SK-N-SH (cell line): ENCODE measurements around the gene GPR15LG. TPM values are rescaled to one million over a fixed set of nuclear protein-coding genes. Genes with fewer than 3 reads are reported as not detected.

Experiments
- CTCF ChIA-PET: fragments of 300-600, 350-600 bp; formaldehyde crosslinking; extraction: SDS; loops from one replicate; lab custom pipeline; 2021; lab: Yijun Ruan, JAX
- POLR2A ChIA-PET: fragments of 350-600 bp; sonication (Branson Sonifier 250); formaldehyde crosslinking; extraction: SDS; loops from one replicate; lab custom pipeline; 2020; ENCODE audit warnings: antibody characterized with exemption, inconsistent platforms; lab: Yijun Ruan, JAX
- DNase-seq: peaks from one replicate; pipeline ENCODE4 v3.0.0; 2012
- H2AFZ ChIP-seq: fragments of 200-600 bp; sonication (generic); 2 replicates; pipeline ENCODE4 v1.8.1; 2016; ENCODE audit warnings: antibody characterized with exemption, mild to moderate bottlenecking, low read depth
- H3F3A ChIP-seq: fragments of 200-600 bp; sonication (generic); replicated peaks from 2 replicates; pipeline ENCODE3; 2016; ENCODE audit warnings: antibody characterized with exemption, mild to moderate bottlenecking; ENCODE audit not compliant: insufficient read depth
- H3K27ac ChIP-seq, 2 experiments: fragments of 200-500 bp in 1 of 2; fragments of 200-600 bp in 1 of 2; sonication (Bioruptor generic) in 1 of 2; sonication (generic), shearing (Covaris generic) in 1 of 2; 2 replicates each; pipeline versions ENCODE4 v1.5.1 to v1.6.1; 2014 to 2016; ENCODE audit warnings: low read depth in 2 of 2, inconsistent platforms in 1 of 2, low read length in 1 of 2, mild to moderate bottlenecking in 1 of 2, mixed read lengths in 1 of 2
- H3K27me3 ChIP-seq: fragments of 200-600 bp; sonication (generic), shearing (Covaris generic); 2 replicates; pipeline ENCODE4 v1.6.1; 2016; ENCODE audit warnings: mixed run types; ENCODE audit not compliant: insufficient read depth
- H3K36me3 ChIP-seq, 2 experiments: fragments of 200-500 bp in 1 of 2; fragments of 200-600 bp in 1 of 2; sonication (Bioruptor generic) in 1 of 2; sonication (generic) in 1 of 2; replicated peaks in 1 of 2; 2 replicates each; pipeline versions ENCODE3 to v1.5.1; 2014 to 2016; ENCODE audit warnings: low read length in 1 of 2, mild to moderate bottlenecking in 1 of 2; ENCODE audit not compliant: insufficient read depth in 2 of 2, control insufficient read depth in 1 of 2
- H3K4me1 ChIP-seq, 2 experiments: fragments of 200-500 bp in 1 of 2; fragments of 200-600 bp in 1 of 2; sonication (Bioruptor generic) in 1 of 2; sonication (generic), shearing (Covaris generic) in 1 of 2; 2 replicates each; pipeline versions ENCODE4 v1.5.1 to v1.6.1; 2014 to 2016; ENCODE audit warnings: low read depth in 1 of 2, low read length in 1 of 2, mixed run types in 1 of 2; ENCODE audit not compliant: insufficient read depth in 2 of 2, control insufficient read depth in 1 of 2
- H3K4me2 ChIP-seq: fragments of 200-600 bp; sonication (generic), shearing (Covaris generic); 2 replicates; pipeline ENCODE4 v1.6.1; 2017; ENCODE audit warnings: mixed run types
- H3K4me3 ChIP-seq, 2 experiments: fragments of 200-500 bp in 1 of 2; fragments of 200-600 bp in 1 of 2; sonication (Bioruptor generic) in 1 of 2; sonication (generic), shearing (Covaris generic) in 1 of 2; 2 replicates each; pipeline versions ENCODE4 v1.5.1 to v1.8.1; 2014 to 2016; ENCODE audit warnings: low read depth in 2 of 2, inconsistent platforms in 1 of 2, low read length in 1 of 2, mild to moderate bottlenecking in 1 of 2, mixed read lengths in 1 of 2, moderate library complexity in 1 of 2
- H3K79me2 ChIP-seq: fragments of 200-600 bp; sonication (generic); 2 replicates; pipeline ENCODE4 v1.8.1; 2017; ENCODE audit warnings: mild to moderate bottlenecking; ENCODE audit not compliant: insufficient read depth
- H3K9ac ChIP-seq: fragments of 200-600 bp; sonication (generic); 2 replicates; pipeline ENCODE4 v1.6.1; 2017; ENCODE audit warnings: mixed run types
- H3K9me2 ChIP-seq: fragments of 200-600 bp; sonication (generic); 2 replicates; pipeline ENCODE4 v1.6.1; 2017; ENCODE audit warnings: mixed run types
- H3K9me3 ChIP-seq: fragments of 200-600 bp; sonication (generic); 2 replicates; pipeline ENCODE4 v1.6.1; 2017; ENCODE audit warnings: mixed run types, mild to moderate bottlenecking, moderate library complexity
- H4K20me1 ChIP-seq: fragments of 200-600 bp; sonication (generic); 2 replicates; pipeline ENCODE4 v1.6.1; 2017; ENCODE audit warnings: mild to moderate bottlenecking, mixed run types; ENCODE audit not compliant: insufficient read depth
- CHD2 ChIP-seq: fragments of 150-350 bp; IDR thresholded peaks from 2 replicates; pipeline ENCODE4 v1.6.1; 2018; ENCODE audit warnings: low read length; ENCODE audit not compliant: partially characterized antibody
- ELF1 ChIP-seq: IDR thresholded peaks from 2 replicates; pipeline ENCODE4 v1.4.0; 2012
- EP300 ChIP-seq, 2 experiments: IDR thresholded peaks; 2 replicates each; pipeline versions ENCODE4 v1.4.0 to v1.6.1; 2012; ENCODE audit warnings: borderline replicate concordance in 1 of 2, low read depth in 1 of 2, low read length in 1 of 2
- FOSL2 ChIP-seq: IDR thresholded peaks from 2 replicates; pipeline ENCODE4 v1.4.0; 2012; ENCODE audit warnings: low read depth, mild to moderate bottlenecking, moderate library complexity, borderline replicate concordance
- FOXM1 ChIP-seq: IDR thresholded peaks from 2 replicates; pipeline ENCODE4 v1.4.0; 2012; ENCODE audit warnings: low read depth, mild to moderate bottlenecking
- GABPA ChIP-seq: IDR thresholded peaks from 2 replicates; pipeline ENCODE4 v1.4.0; 2012; ENCODE audit warnings: low read depth, mild to moderate bottlenecking
- GATA2 ChIP-seq: sonication (generic); formaldehyde crosslinking; IDR thresholded peaks from 2 replicates; pipeline ENCODE4 v1.5.0; 2020; ENCODE audit warnings: mild to moderate bottlenecking, missing genetic modification reagents
- JUND ChIP-seq: IDR thresholded peaks from 2 replicates; pipeline ENCODE4 v1.4.0; 2012
- MAX ChIP-seq: IDR thresholded peaks from 2 replicates; pipeline ENCODE4 v1.4.0; 2012; ENCODE audit warnings: low read depth
- MEF2A ChIP-seq: IDR thresholded peaks from 2 replicates; pipeline ENCODE4 v1.4.0; 2012; ENCODE audit warnings: low read depth, borderline replicate concordance
- MXI1 ChIP-seq: IDR thresholded peaks from 2 replicates; pipeline ENCODE4 v1.6.1; 2012; ENCODE audit warnings: mild to moderate bottlenecking, low read depth, low read length, improper control_type of control experiment
- NRF1 ChIP-seq: IDR thresholded peaks from 2 replicates; pipeline ENCODE4 v1.6.1; 2012; ENCODE audit warnings: low read depth, mild to moderate bottlenecking, low read length
- RAD21 ChIP-seq: IDR thresholded peaks from 2 replicates; pipeline ENCODE4 v1.6.1; 2012; ENCODE audit warnings: mild to moderate bottlenecking, low read length
- REST ChIP-seq: IDR thresholded peaks from 2 replicates; pipeline ENCODE4 v1.6.1; 2012; ENCODE audit warnings: mild to moderate bottlenecking, low read depth, low read length, moderate library complexity
- RFX5 ChIP-seq: IDR thresholded peaks from 2 replicates; pipeline ENCODE4 v1.6.1; 2012; ENCODE audit warnings: mild to moderate bottlenecking, improper control_type of control experiment, low read length
- RXRA ChIP-seq: IDR thresholded peaks from 2 replicates; pipeline ENCODE4 v1.4.0; 2012; ENCODE audit warnings: low read depth, mild to moderate bottlenecking, borderline replicate concordance
- SMC3 ChIP-seq: IDR thresholded peaks from 2 replicates; pipeline ENCODE4 v1.6.1; 2012; ENCODE audit warnings: low read depth, low read length, improper control_type of control experiment
- TAF1 ChIP-seq: IDR thresholded peaks from 2 replicates; pipeline ENCODE4 v1.6.1; 2012; ENCODE audit warnings: low read depth, mild to moderate bottlenecking, low read length, moderate library complexity, borderline replicate concordance
- TCF12 ChIP-seq: IDR thresholded peaks from 2 replicates; pipeline ENCODE4 v1.4.0; 2012
- TEAD4 ChIP-seq: IDR thresholded peaks from 2 replicates; pipeline ENCODE4 v1.4.0; 2012; ENCODE audit warnings: mild to moderate bottlenecking, borderline replicate concordance; ENCODE audit not compliant: insufficient read depth
- USF2 ChIP-seq: fragments of 150-350 bp; IDR thresholded peaks from 2 replicates; pipeline ENCODE4 v1.6.1; 2017; ENCODE audit warnings: antibody characterized with exemption, low read length, low read depth, borderline replicate concordance
- YY1 ChIP-seq: IDR thresholded peaks from 2 replicates; pipeline ENCODE4 v1.4.0; 2012; ENCODE audit warnings: low read depth, mild to moderate bottlenecking
- WGBS: methylation state at CpG from one replicate; pipeline ENCODE4 v1.1.6; 2017; ENCODE audit warnings: low lambda C conversion rate; 5-methylcytosine and 5-hydroxymethylcytosine counted together
- polyA plus RNA-seq, 3 experiments: library from polyadenylated mRNA; depleted of rRNA; stranded (reverse); fragments of >200 nt; gene quantifications; 2 replicates each; pipeline ENCODE4 v1.2.3, GENCODE V29; 2012
- TF ChIP-seq, protein P1 (sequence below): IDR thresholded peaks from 2 replicates; pipeline ENCODE4 v1.4.0; 2012; ENCODE audit warnings: low read depth, borderline replicate concordance
- TF ChIP-seq, protein P2 (sequence below): fragments of 200-600 bp; sonication (generic); IDR thresholded peaks from 2 replicates; pipeline ENCODE4 v1.6.1; 2017; ENCODE audit warnings: antibody characterized with exemption, mild to moderate bottlenecking, moderate library complexity
- TF ChIP-seq, protein P3 (sequence below): IDR thresholded peaks from 2 replicates; pipeline ENCODE4 v1.4.0; 2012; ENCODE audit warnings: low read depth, borderline replicate concordance

Gene GPR15LG
- polyA plus RNA-seq, 1 of the 3 experiments (the other 2 are of a cell fraction): not detected

DNA sequence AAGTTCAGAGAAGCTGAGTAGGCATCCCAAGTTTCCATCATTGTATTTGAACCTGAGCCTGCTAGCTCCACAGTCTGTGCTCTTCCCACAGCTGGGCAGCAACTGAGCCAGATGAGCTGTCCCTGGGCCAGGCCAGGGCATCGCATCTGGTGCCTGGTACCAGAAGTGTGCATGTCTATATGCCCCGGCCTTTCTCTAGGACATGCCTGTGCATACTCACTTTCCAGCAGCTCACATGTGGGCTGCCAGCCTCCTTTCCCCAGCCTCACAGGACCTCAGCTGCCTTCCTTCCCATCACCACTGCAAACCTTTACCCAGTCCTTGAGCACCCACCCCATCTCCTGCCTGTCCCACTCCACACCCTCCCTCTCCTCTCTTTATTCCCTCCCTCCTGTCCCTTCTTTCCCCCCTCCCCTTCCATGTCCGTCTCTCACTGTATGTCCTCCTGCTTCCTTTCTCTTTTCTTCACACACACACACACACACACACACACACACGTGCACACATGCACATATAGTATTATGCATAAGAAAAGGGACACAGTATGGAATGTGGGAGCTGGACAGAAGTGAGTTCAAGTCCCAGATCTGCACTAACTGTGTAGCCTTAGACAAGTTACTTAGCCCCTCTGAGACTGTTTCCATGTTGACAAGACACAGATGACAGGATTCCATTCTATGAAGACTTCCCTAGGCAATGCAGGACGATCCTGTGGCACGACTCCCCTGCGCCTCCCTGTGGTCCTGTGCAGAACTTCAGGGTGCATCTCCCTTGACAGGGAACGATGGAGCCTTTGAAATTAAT lies 31.6 kb downstream of the GPR15LG start:
- no peaks in the 10 kb centered on the region for H3K9me3 ChIP-seq
- H3K79me2 ChIP-seq: no peaks in the 10 kb centered on the region
- no peak overlapping the region for H3K4me2 ChIP-seq
- no peaks in the 10 kb centered on the region for H3K4me1 ChIP-seq
- ChIA-PET CTCF (interaction anchor here (0.7 to 5.6 kb wide), 21 partner anchors 9 to 332 kb away, joined by 3 to 72 read pairs (median 4); partner anchors contain the start of genes CDHR1 and GHITM), POLR2A (no interaction called here)
- no peaks in the 10 kb centered on the region for H4K20me1 ChIP-seq
- H3K9ac ChIP-seq: no peak overlapping the region
- TF ChIP-seq JUND (no peak), MAX (no peak), MEF2A (no peak), GABPA (no peak), CHD2 (peak; percentile 22), ELF1 (no peak), NRF1 (no peak), RFX5 (no peak), TEAD4 (no peak), SMC3 (peak; percentile 72), REST (no peak), USF2 (no peak), MXI1 (no peak), GATA2 (CRISPR knock-in tag) (no peak), TCF12 (no peak), RAD21 (peak; percentile 83), YY1 (no peak), FOSL2 (no peak), FOXM1 (no peak), EP300 (IDR thresholded peaks at IDR 0.05; ENCODE audit: borderline replicate concordance in 1 of 2, low read depth in 1 of 2, low read length in 1 of 2) (no peak), RXRA (no peak), TAF1 (no peak)
- TF ChIP-seq, protein P1, sequence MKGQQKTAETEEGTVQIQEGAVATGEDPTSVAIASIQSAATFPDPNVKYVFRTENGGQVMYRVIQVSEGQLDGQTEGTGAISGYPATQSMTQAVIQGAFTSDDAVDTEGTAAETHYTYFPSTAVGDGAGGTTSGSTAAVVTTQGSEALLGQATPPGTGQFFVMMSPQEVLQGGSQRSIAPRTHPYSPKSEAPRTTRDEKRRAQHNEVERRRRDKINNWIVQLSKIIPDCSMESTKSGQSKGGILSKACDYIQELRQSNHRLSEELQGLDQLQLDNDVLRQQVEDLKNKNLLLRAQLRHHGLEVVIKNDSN: no peak
- TF ChIP-seq, protein P2, sequence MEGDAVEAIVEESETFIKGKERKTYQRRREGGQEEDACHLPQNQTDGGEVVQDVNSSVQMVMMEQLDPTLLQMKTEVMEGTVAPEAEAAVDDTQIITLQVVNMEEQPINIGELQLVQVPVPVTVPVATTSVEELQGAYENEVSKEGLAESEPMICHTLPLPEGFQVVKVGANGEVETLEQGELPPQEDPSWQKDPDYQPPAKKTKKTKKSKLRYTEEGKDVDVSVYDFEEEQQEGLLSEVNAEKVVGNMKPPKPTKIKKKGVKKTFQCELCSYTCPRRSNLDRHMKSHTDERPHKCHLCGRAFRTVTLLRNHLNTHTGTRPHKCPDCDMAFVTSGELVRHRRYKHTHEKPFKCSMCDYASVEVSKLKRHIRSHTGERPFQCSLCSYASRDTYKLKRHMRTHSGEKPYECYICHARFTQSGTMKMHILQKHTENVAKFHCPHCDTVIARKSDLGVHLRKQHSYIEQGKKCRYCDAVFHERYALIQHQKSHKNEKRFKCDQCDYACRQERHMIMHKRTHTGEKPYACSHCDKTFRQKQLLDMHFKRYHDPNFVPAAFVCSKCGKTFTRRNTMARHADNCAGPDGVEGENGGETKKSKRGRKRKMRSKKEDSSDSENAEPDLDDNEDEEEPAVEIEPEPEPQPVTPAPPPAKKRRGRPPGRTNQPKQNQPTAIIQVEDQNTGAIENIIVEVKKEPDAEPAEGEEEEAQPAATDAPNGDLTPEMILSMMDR: peak; percentile 69
- TF ChIP-seq, protein P3, sequence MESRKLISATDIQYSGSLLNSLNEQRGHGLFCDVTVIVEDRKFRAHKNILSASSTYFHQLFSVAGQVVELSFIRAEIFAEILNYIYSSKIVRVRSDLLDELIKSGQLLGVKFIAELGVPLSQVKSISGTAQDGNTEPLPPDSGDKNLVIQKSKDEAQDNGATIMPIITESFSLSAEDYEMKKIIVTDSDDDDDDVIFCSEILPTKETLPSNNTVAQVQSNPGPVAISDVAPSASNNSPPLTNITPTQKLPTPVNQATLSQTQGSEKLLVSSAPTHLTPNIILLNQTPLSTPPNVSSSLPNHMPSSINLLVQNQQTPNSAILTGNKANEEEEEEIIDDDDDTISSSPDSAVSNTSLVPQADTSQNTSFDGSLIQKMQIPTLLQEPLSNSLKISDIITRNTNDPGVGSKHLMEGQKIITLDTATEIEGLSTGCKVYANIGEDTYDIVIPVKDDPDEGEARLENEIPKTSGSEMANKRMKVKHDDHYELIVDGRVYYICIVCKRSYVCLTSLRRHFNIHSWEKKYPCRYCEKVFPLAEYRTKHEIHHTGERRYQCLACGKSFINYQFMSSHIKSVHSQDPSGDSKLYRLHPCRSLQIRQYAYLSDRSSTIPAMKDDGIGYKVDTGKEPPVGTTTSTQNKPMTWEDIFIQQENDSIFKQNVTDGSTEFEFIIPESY: no peak
- no peaks in the 10 kb centered on the region for H3K9me2 ChIP-seq
- no peaks in the 10 kb centered on the region for H3F3A ChIP-seq
- H2AFZ ChIP-seq: no peak overlapping the region
- no peak overlapping the region for H3K27ac ChIP-seq
- peak; percentile 83 for DNase-seq
- H3K4me3 ChIP-seq: peak overlapping the region in 1 of 2 experiments; percentile 17; a peak in 1 of 4 replicates
- no peaks in the 10 kb centered on the region for H3K36me3 ChIP-seq
- WGBS: 9% methylated on average over 6 of the region's 8 CpGs
- H3K27me3 ChIP-seq: no peaks in the 10 kb centered on the region
